HepG2 (cell line): ENCODE measurements around the gene SLC7A10. TPM values are rescaled to one million over a fixed set of nuclear protein-coding genes. Genes with fewer than 3 reads are reported as not detected.
A peak's percentile ranks its signal among the peaks of the same experiment; 100 is the strongest.

ENCODE experiments used
- ATAC-seq: fragments of 200-7000 bp; cut with Tn5 transposase; 3 replicates; pipeline ENCODE4 v1.9.1; 2020; ENCODE audit warnings: mild to moderate bottlenecking, moderate library complexity
- BruUV-seq: library from RNA; stranded (reverse); fragments of 400-500 nt; replicated peaks from 2 replicates; lab custom pipeline; 2021; lab: Mats Ljungman, UMichigan
- CTCF ChIA-PET: fragments of 300-600 bp; formaldehyde crosslinking; extraction: SDS; loops from one replicate; lab custom pipeline; 2021; ENCODE audit warnings: low total read pairs, inconsistent platforms, low intra/inter-chr PET ratio; lab: Yijun Ruan, JAX
- POLR2A ChIA-PET: fragments of 350-600 bp; sonication (Branson Sonifier 250); formaldehyde crosslinking; loops from one replicate; lab custom pipeline; 2020; ENCODE audit warnings: antibody characterized with exemption, inconsistent platforms; lab: Yijun Ruan, JAX
- DNase-seq: peaks from one replicate; pipeline ENCODE4 v3.0.0-alpha.2; 2015; ENCODE audit warnings: low spot score
- FAIRE-seq: peaks from 3 replicates; lab custom pipeline; 2011; peaks lifted over from hg19 to GRCh38; lab: Jason Lieb, UNC
- H2AFZ ChIP-seq: one replicate; pipeline ENCODE4 v1.6.1; 2011; ENCODE audit warnings: low read length, inconsistent platforms
- H3K27ac ChIP-seq: fragments of 300-600 bp; 3 replicates; pipeline ENCODE4 v1.8.0; 2011; ENCODE audit warnings: mixed run types, mild to moderate bottlenecking, mixed read lengths, low read length, inconsistent platforms; ENCODE audit not compliant: insufficient read depth; ENCODE audit errors: extremely low read length
- H3K27me3 ChIP-seq, 2 experiments: fragments of 200-600 bp in 1 of 2; 2 replicates in 1 of 2; 3 replicates in 1 of 2; pipeline versions ENCODE4 v1.6.0 to v1.8.0; 2011; ENCODE audit warnings: low read length in 2 of 2, mild to moderate bottlenecking in 2 of 2, moderate library complexity in 2 of 2, inconsistent platforms in 1 of 2; ENCODE audit not compliant: insufficient read depth in 2 of 2, control insufficient read depth in 1 of 2
- H3K36me3 ChIP-seq, 2 experiments: fragments of 200-600 bp in 1 of 2; replicated peaks in 1 of 2; 2 replicates in 1 of 2; 3 replicates in 1 of 2; pipeline versions ENCODE4 v1.5.1 to v1.8.0; 2011; ENCODE audit warnings: low read length in 2 of 2, inconsistent platforms in 1 of 2; ENCODE audit not compliant: insufficient read depth in 2 of 2, control insufficient read depth in 1 of 2
- H3K4me1 ChIP-seq: 2 replicates; pipeline ENCODE4 v1.5.1; 2012; ENCODE audit warnings: low read length, inconsistent platforms; ENCODE audit not compliant: insufficient read depth
- H3K4me2 ChIP-seq: 2 replicates; pipeline ENCODE4 v1.6.0; 2011; ENCODE audit warnings: low read depth, low read length, inconsistent platforms
- H3K4me3 ChIP-seq, 3 experiments: fragments of 200-600 bp in 1 of 3; sonication (generic), shearing (Covaris generic) in 1 of 3; replicated peaks in 1 of 3; 2 replicates each; pipeline ENCODE4 v1.5.1; 2011 to 2016; ENCODE audit warnings: low read length in 3 of 3, inconsistent platforms in 2 of 3, low read depth in 2 of 3, mild to moderate bottlenecking in 2 of 3, control low read depth in 1 of 3, mixed read lengths in 1 of 3; ENCODE audit not compliant: insufficient read depth in 1 of 3
- H3K79me2 ChIP-seq: one replicate; pipeline ENCODE4 v1.6.1; 2011; ENCODE audit warnings: low read length, inconsistent platforms; ENCODE audit not compliant: insufficient read depth
- H3K9ac ChIP-seq: 2 replicates; pipeline ENCODE4 v1.6.0; 2011; ENCODE audit warnings: mild to moderate bottlenecking, low read depth, low read length, inconsistent platforms; ENCODE audit not compliant: insufficient read depth
- H3K9me3 ChIP-seq: 2 replicates; pipeline ENCODE4 v1.5.1; 2012; ENCODE audit warnings: mild to moderate bottlenecking, low read length
- H4K20me1 ChIP-seq: 2 replicates; pipeline ENCODE4 v1.6.0; 2011; ENCODE audit warnings: inconsistent platforms, mild to moderate bottlenecking, low read length, moderate library complexity; ENCODE audit not compliant: insufficient read depth
- FOXP1 ChIP-seq, 2 experiments: fragments of 450-650 bp in 1 of 2; IDR thresholded peaks; 2 replicates each; pipeline ENCODE4 v1.6.1; 2017 to 2018; ENCODE audit warnings: antibody characterized with exemption in 1 of 2
- JDP2 ChIP-seq: sonication (generic); formaldehyde crosslinking; IDR thresholded peaks from 2 replicates; pipeline ENCODE4 v1.8.1; 2022; ENCODE audit warnings: missing genetic modification reagents, borderline replicate concordance
- NR3C1 ChIP-seq: sonication (generic); formaldehyde crosslinking; IDR thresholded peaks from 2 replicates; pipeline ENCODE4 v1.4.0; 2020; ENCODE audit warnings: missing genetic modification reagents
- THRA ChIP-seq: sonication (generic); formaldehyde crosslinking; IDR thresholded peaks from 2 replicates; pipeline ENCODE4 v1.4.0; 2020; ENCODE audit warnings: missing genetic modification reagents, borderline replicate concordance
- YEATS4 ChIP-seq: sonication (generic); formaldehyde crosslinking; IDR thresholded peaks from 2 replicates; pipeline ENCODE4 v1.4.0; 2020; ENCODE audit warnings: missing genetic modification reagents, borderline replicate concordance
- ZBTB20 ChIP-seq: sonication (generic); formaldehyde crosslinking; IDR thresholded peaks from 2 replicates; pipeline ENCODE4 v1.8.1; 2023; ENCODE audit warnings: missing genetic modification reagents, low read depth, mild to moderate bottlenecking, borderline replicate concordance
- ZNF10 ChIP-seq: sonication (generic); formaldehyde crosslinking; IDR thresholded peaks from 2 replicates; pipeline ENCODE4 v1.4.0; 2020; ENCODE audit warnings: mild to moderate bottlenecking, low read depth, missing genetic modification reagents, borderline replicate concordance
- ZNF275 ChIP-seq: sonication (generic); formaldehyde crosslinking; IDR thresholded peaks from 2 replicates; pipeline ENCODE4 v1.8.0; 2022; ENCODE audit warnings: missing genetic modification reagents, mild to moderate bottlenecking, inconsistent platforms, borderline replicate concordance
- ZNF574 ChIP-seq: sonication (generic); formaldehyde crosslinking; IDR thresholded peaks from 2 replicates; pipeline ENCODE4 v1.4.0; 2020; ENCODE audit warnings: missing genetic modification reagents
- ZNF609 ChIP-seq: sonication (generic); formaldehyde crosslinking; IDR thresholded peaks from 2 replicates; pipeline ENCODE4 v1.4.0; 2020; ENCODE audit warnings: mild to moderate bottlenecking, missing genetic modification reagents, borderline replicate concordance
- ZZZ3 ChIP-seq: sonication (generic); formaldehyde crosslinking; IDR thresholded peaks from 2 replicates; pipeline ENCODE4 v1.4.0; 2020; ENCODE audit warnings: missing genetic modification reagents, mild to moderate bottlenecking, borderline replicate concordance
- WGBS: methylation state at CpG from one replicate; pipeline ENCODE4 v1.1.6; 2017; ENCODE audit warnings: low lambda C conversion rate; 5-methylcytosine and 5-hydroxymethylcytosine counted together
- in situ Hi-C: cut with HindIII; loops from 2 replicates; pipeline ENCODE4 v1.10.0; 2017; ENCODE audit warnings: low pct_unique_long_range_greater_than_20kb; ENCODE audit not compliant: extremely low pct_ligation_motif_present
- intact Hi-C: fragments of 100-400 bp; cut with micrococcal nuclease; formaldehyde crosslinking; loops from one replicate; pipeline ENCODE4 v1.10.0; 2022; ENCODE audit not compliant: unreplicated experiment
- polyA plus RNA-seq, 8 experiments: library from polyadenylated mRNA; depleted of rRNA in 3 of 8; stranded (reverse) in 7 of 8; unstranded in 1 of 8; fragments of >200 nt; fragmentation: Illumina TruSeq in 4 of 8; extraction: Trizol in 4 of 8; gene quantifications; 2 replicates each; pipeline versions ENCODE4 v1.2.1 to v1.2.3, GENCODE V29; 2011 to 2016; ENCODE audit warnings: low read depth in 4 of 8, missing spikeins in 1 of 8, mixed read lengths in 1 of 8; ENCODE audit not compliant: insufficient read depth in 1 of 8
- total RNA-seq, 5 experiments: library from RNA; depleted of rRNA; stranded (reverse); fragments of >200 nt; fragmentation: Illumina TruSeq; extraction: Trizol; gene quantifications; 2 replicates each; pipeline ENCODE4 v1.2.3, GENCODE V29; 2016; ENCODE audit warnings: low read depth in 1 of 5

SLC7A10 gene
- total and polyA plus RNA-seq, 2 of the 13 experiments (the other 11 are each of a cell fraction or from before 2014, with no cell fraction given) = 1.1 to 2.2 TPM

- no peak for TF ChIP-seq ZZZ3 (CRISPR knock-in tag)
- peak; percentile 12; the same call in 1 of the 2 replicates for TF ChIP-seq ZBTB20 (CRISPR knock-in tag)
- TF ChIP-seq ZNF10 (CRISPR knock-in tag) = no peak
- TF ChIP-seq ZNF275 (CRISPR knock-in tag) = no peak
- no peak for TF ChIP-seq NR3C1 (CRISPR knock-in tag)
These were observed 22.5 kb upstream of the SLC7A10 start (continued) for GRCh38 chr19:33248104-33248503.

- POLR2A ChIA-PET = interaction anchor here (1.2 to 4.1 kb wide), 8 partner anchors 28 to 156 kb away, joined by 3 to 51 read pairs (median 6); partner anchors contain the start of genes CEBPA and CEBPG
- peak overlapping the region; percentile 83 for H3K27ac ChIP-seq
- H2AFZ ChIP-seq = no peak overlapping the region
- no peaks in the 10 kb centered on the region for H3K36me3 ChIP-seq
- WGBS = no CpG with 5 or more reads among the region's 1 CpG
- in situ Hi-C loops (no loop called here), intact Hi-C loops (loop anchor here (2.0 kb wide), 1 partner anchor 55 kb away; the partner anchor contains the start of gene CEBPA)
- H4K20me1 ChIP-seq = no peaks in the 10 kb centered on the region
- peak overlapping the region; percentile 79 for H3K4me2 ChIP-seq
- ATAC-seq (peak; percentile 23), DNase-seq (no peak), FAIRE-seq (peak; percentile 77)
- peak overlapping the region in 1 of 3 experiments; percentile 69; a peak in 2 of 6 replicates for H3K4me3 ChIP-seq
- no peaks in the 10 kb centered on the region for H3K27me3 ChIP-seq
- peaks cover 7% of the 10 kb centered on the region; the same call in 1 of the 2 replicates for H3K9me3 ChIP-seq
- H3K79me2 ChIP-seq = no peaks in the 10 kb centered on the region
- H3K9ac ChIP-seq = peak overlapping the region; percentile 41
- H3K4me1 ChIP-seq = peaks cover 55% of the 10 kb centered on the region
- CTCF ChIA-PET = interaction anchor here (1.0 kb wide), 1 partner anchor 62 kb away, joined by 3 read pairs; no protein-coding TSS in a partner anchor
- no TSS peak for BruUV-seq
- TF ChIP-seq ZNF574 (CRISPR knock-in tag) (0 out of 2 replicates have a peak, but pooled peaks have one; percentile 31), THRA (peak; percentile 76; the same call in 1 of the 2 replicates), FOXP1 (IDR thresholded peaks at IDR 0.05) (no peak), FOXP1 (CRISPR knock-in tag; IDR thresholded peaks at IDR 0.05) (peak; percentile 40; the same call in 1 of the 2 replicates), YEATS4 (CRISPR knock-in tag) (0 out of 2 replicates have a peak, but pooled peaks have one; percentile 13), JDP2 (CRISPR knock-in tag) (no peak), ZNF609 (CRISPR knock-in tag) (peak; percentile 54; the same call in 1 of the 2 replicates)
These were observed 21.8 kb upstream of the SLC7A10 start for GRCh38 chr19:33247441-33247819.
